ENCODE measurements around the gene CFAP107.
"Not testable (repeated sequence)": the region's sequence is repeated elsewhere in the genome, so short reads cannot be mapped to it uniquely, and the experiment has no call there.

The CFAP107 gene

GRCh38 chr1:12778907-12779306, 32.9 kb downstream of the CFAP107 start:
- CTCF ChIA-PET: no interaction called here
- POLR2A ChIA-PET: no interaction called here
- no peak for TF ChIP-seq CTCF (IDR thresholded peaks at IDR 0.05; ENCODE audit: control extremely low read depth, extremely low read depth, low read depth, missing control alignments)
- DNase-seq (ENCODE audit: extremely low spot score): no peak

GRCh38 chr1:12781488-12781887, 35.5 kb downstream of the CFAP107 start:
- DNase-seq (ENCODE audit: extremely low spot score); POLR2A ChIA-PET; CTCF ChIA-PET: not testable (repeated sequence)

GRCh38 chr1:12783783-12784182, 37.8 kb downstream of the CFAP107 start:
- POLR2A ChIA-PET; DNase-seq (ENCODE audit: extremely low spot score); CTCF ChIA-PET: not testable (repeated sequence)

GRCh38 chr1:12784729-12785128, 38.7 kb downstream of the CFAP107 start:
- DNase-seq (ENCODE audit: extremely low spot score); POLR2A ChIA-PET; CTCF ChIA-PET: not testable (repeated sequence)

GRCh38 chr1:12791097-12791496, 45.1 kb downstream of the CFAP107 start, which contains the start of gene PRAMEF1:
Gene PRAMEF1, plus strand, starts transcription at chr1:12791397. Its CDS starts 1,831 bp downstream, at chr1:12793228.
- POLR2A ChIA-PET; DNase-seq (ENCODE audit: extremely low spot score); CTCF ChIA-PET: not testable (repeated sequence)

GRCh38 chr1:12798911-12799310, 52.9 kb downstream of the CFAP107 start:
- ChIA-PET POLR2A (no interaction called here), CTCF (interaction anchor here (1.0 kb wide), 1 partner anchor 14 kb away, joined by 3 read pairs; no protein-coding TSS in a partner anchor)
- DNase-seq (ENCODE audit: extremely low spot score): no peak
- no peak for TF ChIP-seq CTCF (IDR thresholded peaks at IDR 0.05; ENCODE audit: control extremely low read depth, extremely low read depth, low read depth, missing control alignments)

GRCh38 chr1:12799730-12800129, 53.7 kb downstream of the CFAP107 start:
- TF ChIP-seq CTCF (IDR thresholded peaks at IDR 0.05; ENCODE audit: control extremely low read depth, extremely low read depth, low read depth, missing control alignments): no peak
- no peak for DNase-seq (ENCODE audit: extremely low spot score)
- CTCF ChIA-PET: no interaction called here
- POLR2A ChIA-PET: no interaction called here

- no peak for DNase-seq (ENCODE audit: extremely low spot score)
- TF ChIP-seq CTCF (IDR thresholded peaks at IDR 0.05; ENCODE audit: control extremely low read depth, extremely low read depth, low read depth, missing control alignments): no peak
- ChIA-PET CTCF (no interaction called here), POLR2A (no interaction called here)
Measured at GRCh38 chr1:12809933-12810332, 63.9 kb downstream of the CFAP107 start.

- no peak for TF ChIP-seq CTCF (IDR thresholded peaks at IDR 0.05; ENCODE audit: control extremely low read depth, extremely low read depth, low read depth, missing control alignments)
- DNase-seq (ENCODE audit: extremely low spot score): no peak
- ChIA-PET CTCF (no interaction called here), POLR2A (no interaction called here)
Measured at GRCh38 chr1:12810691-12811408, 64.8 kb downstream of the CFAP107 start.

Data from GM10248 (cell line).